ENCODE data around the gene IBA57.
A peak's percentile ranks its signal among the peaks of the same experiment; 100 is the strongest.

IBA57 gene

GRCh38 chr1:228165372-228166169 lies at the start of gene IBA57:
Gene IBA57, plus strand, starts transcription at chr1:228165804. Its CDS starts 13 bp downstream, at chr1:228165817.
- peak; percentile 87 for DNase-seq

DNA sequence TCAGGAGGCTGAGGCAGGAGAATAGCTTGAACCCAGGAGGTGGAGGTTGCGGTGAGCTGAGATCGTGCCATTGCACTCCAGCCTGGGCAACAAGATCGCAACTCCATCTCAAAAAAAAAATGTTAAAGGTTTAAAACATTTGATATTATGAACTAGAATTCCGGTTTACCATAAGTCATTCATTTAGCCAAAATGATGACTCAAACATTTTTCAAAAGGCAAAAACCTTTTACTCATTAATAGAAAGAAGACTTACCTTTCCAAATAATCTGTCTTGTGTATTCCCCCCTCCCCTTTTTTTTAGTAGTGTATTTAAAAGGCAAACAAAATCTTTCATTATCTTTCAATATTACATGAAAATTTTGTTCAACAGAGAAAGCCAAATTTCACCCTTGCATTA lies 48.3 kb upstream of the IBA57 start:
- DNase-seq, result no peak

- DNase-seq, result no peak
Observed at GRCh38 chr1:228118040-228118439, 47.6 kb upstream of the IBA57 start.

- no peak for DNase-seq
Observed at GRCh38 chr1:228120351-228120750, 45.3 kb upstream of the IBA57 start.

DNA sequence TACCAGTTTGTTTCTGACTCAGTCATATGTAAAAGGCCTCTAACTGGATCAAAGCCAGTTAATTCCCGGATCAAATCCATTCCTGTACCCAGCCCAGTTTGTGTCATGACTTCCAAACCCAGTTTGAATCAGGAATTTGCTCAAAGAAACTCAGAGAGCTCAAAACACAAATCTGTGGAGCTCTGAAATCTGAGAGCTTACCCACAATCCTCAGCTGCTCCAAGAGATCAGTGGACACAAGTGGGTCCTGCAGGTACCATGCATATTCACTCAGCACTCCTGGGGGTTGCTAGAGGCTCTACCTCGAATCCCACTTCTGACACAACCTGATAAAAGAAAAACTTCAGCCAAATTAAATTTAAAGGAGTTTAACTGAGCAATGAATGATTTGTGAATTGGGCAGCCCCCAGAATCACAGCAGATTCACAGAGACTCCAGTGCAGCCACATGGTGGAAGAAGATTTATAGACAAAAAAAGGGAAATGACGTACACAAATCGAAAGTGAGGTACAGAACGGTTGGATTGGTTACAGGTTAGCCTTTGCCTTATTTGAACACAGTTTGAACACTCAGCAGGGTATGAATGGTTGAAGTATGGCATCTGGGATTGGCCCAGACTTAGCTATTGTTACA lies 44.6 kb upstream of the IBA57 start:
- no peak for DNase-seq

DNA sequence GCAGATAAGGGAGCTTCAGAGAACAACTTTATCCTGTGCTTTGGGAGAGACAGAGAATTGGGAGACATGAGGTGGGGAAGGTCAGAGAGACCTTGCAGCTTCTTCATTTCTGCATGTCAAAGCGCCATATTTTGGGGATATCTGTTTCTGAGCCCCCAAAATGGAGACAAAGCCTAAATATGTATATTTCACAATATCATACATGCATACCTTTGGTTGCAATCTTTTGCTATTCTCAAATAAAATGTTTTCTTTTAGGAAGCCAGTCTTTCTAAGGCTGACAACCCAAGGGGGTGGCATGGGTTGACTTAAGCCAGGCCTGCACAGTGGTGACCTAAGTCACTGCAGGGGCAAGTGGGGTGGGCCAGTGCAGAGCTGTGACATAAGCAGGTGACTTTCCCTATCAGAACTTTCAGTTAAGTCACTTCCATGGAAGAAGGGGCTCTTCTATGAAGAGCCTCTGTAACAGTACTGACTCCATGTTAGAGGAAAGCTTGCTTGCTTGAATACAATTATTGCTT lies 42.6 kb upstream of the IBA57 start:
- DNase-seq, result no peak

GRCh38 chr1:228123505-228123904 lies 42.1 kb upstream of the IBA57 start:
- no peak for DNase-seq

GRCh38 chr1:228125185-228125584 lies 40.4 kb upstream of the IBA57 start:
- no peak for DNase-seq

DNA sequence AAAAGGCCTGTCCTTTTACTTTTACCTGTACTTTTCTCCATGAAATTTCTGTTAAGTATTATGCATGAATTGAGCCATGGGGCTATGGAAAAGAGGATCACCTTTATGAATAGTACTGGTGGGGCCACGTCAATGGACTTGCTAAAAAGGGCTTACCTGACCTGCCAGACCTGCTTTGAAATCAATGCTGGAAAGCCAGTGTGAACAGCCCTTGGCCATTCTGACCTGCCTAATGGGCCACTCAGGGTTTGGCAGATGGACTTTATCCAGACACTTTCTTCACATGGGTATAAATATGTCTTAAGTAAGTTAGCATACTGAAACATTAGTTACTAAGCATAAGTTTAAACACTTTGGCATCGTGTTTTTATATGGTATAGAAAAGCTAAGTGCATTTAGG lies 33.8 kb upstream of the IBA57 start:
- DNase-seq, result no peak

- no peak for DNase-seq
Observed at GRCh38 chr1:228134591-228134990, 31.0 kb upstream of the IBA57 start.

GRCh38 chr1:228136901-228137300 lies 28.7 kb upstream of the IBA57 start:
- no peak for DNase-seq

- no peak for DNase-seq
Observed at GRCh38 chr1:228139406-228139930, 26.1 kb upstream of the IBA57 start.

- DNase-seq, result peak; percentile 93
Observed at GRCh38 chr1:228139931-228140723, 25.5 kb upstream of the IBA57 start, which contains the start of gene GUK1. Gene GUK1, plus strand, starts transcription at chr1:228140279. Its CDS starts 24 bp downstream, at chr1:228140303.

DNA sequence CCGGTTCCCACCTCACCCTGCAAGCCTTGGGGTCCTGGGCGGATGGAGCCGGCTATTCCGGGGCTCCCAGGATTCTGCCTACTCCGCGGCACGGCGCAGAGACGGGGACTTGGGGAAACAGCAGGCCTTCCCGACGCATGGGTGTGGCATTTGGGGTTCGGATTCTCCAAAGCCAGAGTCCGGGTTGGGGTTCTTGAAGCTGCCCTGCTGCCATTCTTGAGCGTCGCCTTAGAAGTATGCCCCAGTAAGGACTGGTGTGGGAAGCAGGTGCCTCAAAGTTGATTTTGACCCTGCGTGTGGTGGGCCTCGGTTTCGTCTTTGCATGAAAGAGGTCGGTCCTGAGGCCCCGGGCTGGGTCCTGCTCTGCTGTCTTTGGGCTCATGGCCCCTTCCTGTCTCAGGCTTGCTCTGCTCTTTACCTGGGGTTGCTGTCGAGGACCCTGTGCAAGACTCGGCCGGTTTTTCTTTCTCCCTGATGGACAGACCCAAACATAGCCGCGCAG lies 24.8 kb upstream of the IBA57 start:
- no peak for DNase-seq

DNA sequence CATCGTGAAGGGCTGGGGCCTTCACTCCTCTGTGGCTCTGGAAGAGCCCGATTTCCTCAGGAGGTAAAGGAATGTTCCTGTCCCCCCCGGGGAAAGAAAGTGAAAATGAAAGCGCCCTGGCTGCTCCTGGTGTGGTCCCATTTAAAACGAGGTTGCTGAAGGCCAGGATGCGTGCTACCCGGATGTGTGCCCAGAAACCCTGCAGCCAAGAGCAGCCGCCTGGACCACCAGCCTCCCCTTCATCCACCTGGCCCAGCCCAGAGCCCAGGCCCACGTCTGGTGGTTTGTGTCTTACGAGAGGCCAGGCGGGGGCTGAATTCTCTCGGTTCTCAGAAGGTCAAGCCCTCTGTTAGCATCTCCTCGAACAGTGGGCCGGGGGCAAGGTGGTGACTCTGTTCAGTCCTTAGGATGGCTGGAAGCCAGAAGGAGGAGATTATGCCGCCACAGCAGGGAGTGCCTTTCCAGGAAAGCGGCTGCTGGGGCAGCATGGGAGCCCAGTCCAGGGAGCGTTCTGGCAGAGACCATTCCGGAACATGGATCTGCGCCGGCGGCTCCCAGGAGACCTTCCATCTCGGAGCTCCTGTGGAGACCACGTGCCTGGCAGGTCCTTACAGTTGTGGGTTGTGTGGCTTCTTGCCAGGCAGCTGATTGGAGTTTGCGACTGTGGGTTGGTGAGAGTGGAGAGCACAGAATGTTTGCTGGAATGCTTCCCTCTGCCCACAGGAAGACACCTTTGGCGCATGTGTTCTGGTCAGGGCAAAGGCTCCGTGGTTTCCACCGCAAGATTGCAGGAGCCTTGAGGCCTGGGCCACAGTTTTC lies 24.2 kb upstream of the IBA57 start:
- no peak for DNase-seq

DNA sequence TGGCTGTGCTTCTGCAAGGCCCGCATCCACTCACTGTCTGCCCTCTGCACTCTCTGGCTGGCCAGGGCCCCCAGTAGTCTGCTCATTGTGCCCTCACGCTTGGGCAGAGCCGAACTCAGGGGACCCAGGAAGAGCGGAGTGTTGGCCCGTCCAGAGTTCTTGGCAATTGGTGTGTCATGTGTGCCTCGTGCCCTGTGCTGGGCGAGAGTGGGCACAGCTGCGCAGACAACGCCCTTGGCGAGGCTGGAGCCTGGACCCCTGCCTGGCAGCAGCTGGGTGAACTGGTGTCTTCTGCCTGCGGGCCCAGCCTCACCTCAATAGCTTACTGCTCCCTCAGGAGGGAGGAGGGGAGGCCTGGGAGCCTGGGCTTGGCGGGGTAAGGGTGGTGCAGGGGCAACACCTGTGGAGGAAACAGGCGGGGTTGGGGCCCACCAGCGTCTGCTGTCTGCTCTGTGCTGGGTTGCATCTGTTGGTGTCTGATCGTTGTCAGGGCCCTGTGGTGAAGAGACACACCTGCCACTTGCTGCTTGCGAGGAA lies 23.4 kb upstream of the IBA57 start:
- DNase-seq, result no peak

DNA sequence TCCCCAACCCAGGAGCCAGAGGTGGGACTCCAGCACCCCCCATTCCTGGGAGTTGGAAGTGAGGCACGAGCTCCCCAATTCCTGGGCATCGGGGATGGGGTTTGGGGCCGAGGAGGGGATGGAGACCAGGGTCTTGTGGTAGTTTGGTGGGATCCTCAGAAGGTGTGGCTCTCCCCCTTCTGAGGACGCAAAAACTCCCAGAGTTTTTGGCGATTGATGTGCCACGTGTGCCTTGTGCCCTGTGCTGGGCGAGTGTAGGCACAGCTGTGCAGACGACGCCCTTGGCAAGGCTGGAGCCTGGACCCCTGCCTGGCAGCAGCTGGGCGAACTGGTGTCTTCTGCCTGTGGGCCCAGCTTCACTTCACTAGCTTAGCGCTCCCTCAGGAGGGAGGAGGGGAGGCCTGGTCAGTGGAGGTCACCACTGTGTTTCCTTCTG lies 22.9 kb upstream of the IBA57 start:
- no peak for DNase-seq

DNA sequence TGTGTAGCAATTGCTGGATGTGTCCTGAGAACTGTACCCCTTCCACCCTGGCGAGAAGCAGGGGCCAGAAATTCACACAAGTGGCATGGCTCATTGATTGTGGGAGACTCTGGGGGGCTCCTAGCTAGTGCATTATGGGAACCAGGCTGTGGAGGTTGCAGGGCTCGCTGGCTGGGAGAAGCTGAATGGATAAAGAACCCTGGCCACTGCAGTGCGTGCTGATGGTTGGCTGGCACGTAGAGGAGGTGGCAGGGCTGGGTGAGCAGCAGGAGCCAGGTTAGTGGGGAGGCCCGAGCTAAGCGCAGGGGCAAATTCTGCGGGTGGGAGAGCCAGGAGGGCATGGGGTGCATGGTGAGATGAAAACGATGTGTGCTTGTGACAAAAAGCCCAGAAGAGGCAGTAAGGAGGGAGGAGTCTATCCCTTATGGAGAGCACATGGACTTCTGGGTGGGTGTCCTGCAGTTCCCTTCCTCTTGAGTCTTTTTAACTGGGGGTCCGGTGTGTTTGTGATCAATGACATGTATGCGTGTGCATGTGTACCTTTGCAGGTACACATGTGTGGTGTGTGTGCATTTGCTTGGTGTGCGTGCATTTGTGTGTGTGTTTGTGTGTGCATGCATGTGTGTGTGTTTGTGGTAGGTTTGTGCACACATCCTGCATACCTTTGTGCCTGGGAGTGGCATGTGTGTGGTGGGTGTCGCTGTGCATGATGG lies 22.0 kb upstream of the IBA57 start:
- no peak for DNase-seq

DNA sequence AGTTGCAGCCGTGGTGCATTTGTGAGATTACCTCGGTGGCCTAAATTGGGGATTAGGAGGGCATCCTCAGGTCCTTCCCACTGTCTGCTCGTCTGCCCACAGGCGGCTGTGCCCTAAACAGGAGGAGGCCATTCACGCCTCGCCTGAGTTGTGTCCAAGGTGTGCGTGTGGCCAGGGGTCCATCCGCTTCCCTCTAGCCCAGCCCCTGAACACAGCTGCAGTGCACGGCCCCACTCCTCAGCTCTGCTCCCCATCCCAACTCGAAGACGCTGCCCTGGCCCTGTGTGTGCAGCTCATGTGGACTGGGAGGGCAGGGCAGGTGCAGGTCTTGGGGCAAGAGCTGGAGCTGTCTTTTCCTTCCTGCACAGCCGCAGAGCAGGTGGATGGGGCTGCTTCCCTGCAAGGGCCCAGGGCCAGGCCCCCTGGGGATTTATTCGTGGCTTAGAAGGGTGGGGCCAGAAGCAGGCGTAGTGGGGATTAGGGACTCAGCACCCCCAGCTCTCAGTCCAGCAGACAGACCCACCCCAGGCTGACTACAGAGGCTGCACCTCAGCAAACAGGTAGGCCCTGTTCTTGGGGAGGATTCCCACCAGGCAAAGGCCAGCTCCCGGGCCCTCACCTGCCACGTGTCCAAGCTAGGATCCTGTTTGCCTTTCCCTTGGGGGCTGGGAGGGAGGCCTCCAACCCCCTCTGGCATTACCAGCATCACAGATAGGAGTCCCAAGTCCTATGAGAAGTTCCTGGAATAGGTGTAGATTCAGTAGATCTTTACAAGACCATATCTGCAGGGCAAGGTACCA lies 21.2 kb upstream of the IBA57 start:
- DNase-seq, result no peak

GRCh38 chr1:228144993-228145343 lies 20.6 kb upstream of the IBA57 start:
- no peak for DNase-seq

All from NCI-H526 treated with DMSO at 0.1 percent for 48 hours (cell line).